Measurements from ENCODE around the gene C2CD4B.

C2CD4B gene

GRCh38 chr15:62188744-62189143 lies 23.7 kb upstream of the C2CD4B start:
- FAIRE-seq (no peak), DNase-seq (ENCODE audit: insufficient read length, low spot score) (no peak)
- TF ChIP-seq POLR2A (IDR thresholded peaks at IDR 0.05; ENCODE audit: low read depth, low read length) (no peak), SPI1 (IDR thresholded peaks at IDR 0.05; ENCODE audit: low read depth, low read length) (no peak), POLR2AphosphoS5 (IDR thresholded peaks at IDR 0.05; ENCODE audit: low read depth, low read length) (no peak), TAF1 (IDR thresholded peaks at IDR 0.05; ENCODE audit: low read depth, low read length) (no peak), PAX5 (IDR thresholded peaks at IDR 0.05; ENCODE audit: insufficient read depth, low read length, severe bottlenecking) (no peak), POU2F2 (IDR thresholded peaks at IDR 0.05; ENCODE audit: low read depth, low read length) (no peak)

- DNase-seq (ENCODE audit: insufficient read length, low spot score), result no peak
- TF ChIP-seq SPI1 (IDR thresholded peaks at IDR 0.05; ENCODE audit: low read depth, low read length) (no peak), POLR2AphosphoS5 (IDR thresholded peaks at IDR 0.05; ENCODE audit: low read depth, low read length) (no peak), POLR2A (IDR thresholded peaks at IDR 0.05; ENCODE audit: low read depth, low read length) (no peak), TAF1 (IDR thresholded peaks at IDR 0.05; ENCODE audit: low read depth, low read length) (no peak), POU2F2 (IDR thresholded peaks at IDR 0.05; ENCODE audit: low read depth, low read length) (no peak), PAX5 (IDR thresholded peaks at IDR 0.05; ENCODE audit: insufficient read depth, low read length, severe bottlenecking) (no peak)
- FAIRE-seq, result no peak
These were observed 22.8 kb upstream of the C2CD4B start for GRCh38 chr15:62187910-62188309.

- FAIRE-seq (no peak), DNase-seq (ENCODE audit: insufficient read length, low spot score) (no peak)
- TF ChIP-seq POU2F2 (IDR thresholded peaks at IDR 0.05; ENCODE audit: low read depth, low read length) (no peak), POLR2A (IDR thresholded peaks at IDR 0.05; ENCODE audit: low read depth, low read length) (no peak), PAX5 (IDR thresholded peaks at IDR 0.05; ENCODE audit: insufficient read depth, low read length, severe bottlenecking) (no peak), SPI1 (IDR thresholded peaks at IDR 0.05; ENCODE audit: low read depth, low read length) (no peak), POLR2AphosphoS5 (IDR thresholded peaks at IDR 0.05; ENCODE audit: low read depth, low read length) (no peak), TAF1 (IDR thresholded peaks at IDR 0.05; ENCODE audit: low read depth, low read length) (no peak)
These were observed 22.3 kb upstream of the C2CD4B start for GRCh38 chr15:62187425-62187824.

- TF ChIP-seq POLR2AphosphoS5 (IDR thresholded peaks at IDR 0.05; ENCODE audit: low read depth, low read length) (no peak), POLR2A (IDR thresholded peaks at IDR 0.05; ENCODE audit: low read depth, low read length) (no peak)
- DNase-seq (ENCODE audit: insufficient read length, low spot score) (no peak), FAIRE-seq (no peak)
These were observed 21.5 kb upstream of the C2CD4B start for GRCh38 chr15:62186578-62186977.

GRCh38 chr15:62183130-62183529 lies 18.0 kb upstream of the C2CD4B start:
- FAIRE-seq (no peak), DNase-seq (ENCODE audit: insufficient read length, low spot score) (no peak)
- TF ChIP-seq POLR2AphosphoS5 (IDR thresholded peaks at IDR 0.05; ENCODE audit: low read depth, low read length) (no peak), POU2F2 (IDR thresholded peaks at IDR 0.05; ENCODE audit: low read depth, low read length) (no peak), PAX5 (IDR thresholded peaks at IDR 0.05; ENCODE audit: insufficient read depth, low read length, severe bottlenecking) (no peak), TAF1 (IDR thresholded peaks at IDR 0.05; ENCODE audit: low read depth, low read length) (no peak), POLR2A (IDR thresholded peaks at IDR 0.05; ENCODE audit: low read depth, low read length) (no peak), SPI1 (IDR thresholded peaks at IDR 0.05; ENCODE audit: low read depth, low read length) (no peak)

- no peak for DNase-seq (ENCODE audit: insufficient read length, low spot score)
- TF ChIP-seq PAX5 (IDR thresholded peaks at IDR 0.05; ENCODE audit: insufficient read depth, low read length, severe bottlenecking) (no peak), SPI1 (IDR thresholded peaks at IDR 0.05; ENCODE audit: low read depth, low read length) (no peak), TAF1 (IDR thresholded peaks at IDR 0.05; ENCODE audit: low read depth, low read length) (no peak), POU2F2 (IDR thresholded peaks at IDR 0.05; ENCODE audit: low read depth, low read length) (no peak)
- FAIRE-seq, result no peak
These were observed 8.1 kb upstream of the C2CD4B start for GRCh38 chr15:62173215-62173614.

- FAIRE-seq (no peak), DNase-seq (ENCODE audit: insufficient read length, low spot score) (no peak)
- TF ChIP-seq PAX5 (IDR thresholded peaks at IDR 0.05; ENCODE audit: insufficient read depth, low read length, severe bottlenecking), result no peak
- TF ChIP-seq POLR2AphosphoS5 (IDR thresholded peaks at IDR 0.05; ENCODE audit: low read depth, low read length), result no peak
- TF ChIP-seq SPI1 (IDR thresholded peaks at IDR 0.05; ENCODE audit: low read depth, low read length), result no peak
- TF ChIP-seq POU2F2 (IDR thresholded peaks at IDR 0.05; ENCODE audit: low read depth, low read length), result no peak
- no peak for TF ChIP-seq POLR2A (IDR thresholded peaks at IDR 0.05; ENCODE audit: low read depth, low read length)
- TF ChIP-seq TAF1 (IDR thresholded peaks at IDR 0.05; ENCODE audit: low read depth, low read length), result no peak
These were observed 6.8 kb upstream of the C2CD4B start for GRCh38 chr15:62171882-62172281.

GRCh38 chr15:62165793-62166375 lies 799 bp upstream of the C2CD4B start:
- TF ChIP-seq POLR2AphosphoS5 (IDR thresholded peaks at IDR 0.05; ENCODE audit: low read depth, low read length), result no peak
- TF ChIP-seq POU2F2 (IDR thresholded peaks at IDR 0.05; ENCODE audit: low read depth, low read length), result no peak
- no peak for TF ChIP-seq SPI1 (IDR thresholded peaks at IDR 0.05; ENCODE audit: low read depth, low read length)
- no peak for TF ChIP-seq PAX5 (IDR thresholded peaks at IDR 0.05; ENCODE audit: insufficient read depth, low read length, severe bottlenecking)
- TF ChIP-seq TAF1 (IDR thresholded peaks at IDR 0.05; ENCODE audit: low read depth, low read length), result no peak
- no peak for TF ChIP-seq POLR2A (IDR thresholded peaks at IDR 0.05; ENCODE audit: low read depth, low read length)
- DNase-seq (ENCODE audit: insufficient read length, low spot score) (no peak), FAIRE-seq (no peak)

GRCh38 chr15:62164396-62165103 lies 535 bp downstream of the C2CD4B start:
- TF ChIP-seq PAX5 (IDR thresholded peaks at IDR 0.05; ENCODE audit: insufficient read depth, low read length, severe bottlenecking) (no peak), POU2F2 (IDR thresholded peaks at IDR 0.05; ENCODE audit: low read depth, low read length) (no peak), POLR2A (IDR thresholded peaks at IDR 0.05; ENCODE audit: low read depth, low read length) (no peak), POLR2AphosphoS5 (IDR thresholded peaks at IDR 0.05; ENCODE audit: low read depth, low read length) (no peak), TAF1 (IDR thresholded peaks at IDR 0.05; ENCODE audit: low read depth, low read length) (no peak), SPI1 (IDR thresholded peaks at IDR 0.05; ENCODE audit: low read depth, low read length) (no peak)
- no peak for FAIRE-seq
- no peak for DNase-seq (ENCODE audit: insufficient read length, low spot score)

GRCh38 chr15:62164014-62164395 lies 1.1 kb downstream of the C2CD4B start:
- FAIRE-seq (no peak), DNase-seq (ENCODE audit: insufficient read length, low spot score) (no peak)
- no peak for TF ChIP-seq POLR2AphosphoS5 (IDR thresholded peaks at IDR 0.05; ENCODE audit: low read depth, low read length)
- no peak for TF ChIP-seq TAF1 (IDR thresholded peaks at IDR 0.05; ENCODE audit: low read depth, low read length)
- TF ChIP-seq POU2F2 (IDR thresholded peaks at IDR 0.05; ENCODE audit: low read depth, low read length), result no peak
- no peak for TF ChIP-seq SPI1 (IDR thresholded peaks at IDR 0.05; ENCODE audit: low read depth, low read length)
- no peak for TF ChIP-seq PAX5 (IDR thresholded peaks at IDR 0.05; ENCODE audit: insufficient read depth, low read length, severe bottlenecking)
- TF ChIP-seq POLR2A (IDR thresholded peaks at IDR 0.05; ENCODE audit: low read depth, low read length), result no peak
